ENCODE data around the gene DOCK11.

GRCh38 chrX:118603981-118604380, 108.4 kb downstream of the DOCK11 start:
- TF ChIP-seq ERG (CRISPR knock-in tag; IDR thresholded peaks at IDR 0.05) (no peak), RELA (CRISPR knock-in tag; IDR thresholded peaks at IDR 0.05; ENCODE audit: borderline replicate concordance) (no peak), MLX (CRISPR knock-in tag; IDR thresholded peaks at IDR 0.05) (no peak), ATF3 (CRISPR knock-in tag; conservative IDR thresholded peaks at IDR 0.05) (no peak), NFYB (CRISPR knock-in tag; conservative IDR thresholded peaks at IDR 0.05; ENCODE audit: low read depth) (no peak), ZBTB43 (CRISPR knock-in tag; IDR thresholded peaks at IDR 0.05) (no peak)
- TF ChIP-seq, protein P1, sequence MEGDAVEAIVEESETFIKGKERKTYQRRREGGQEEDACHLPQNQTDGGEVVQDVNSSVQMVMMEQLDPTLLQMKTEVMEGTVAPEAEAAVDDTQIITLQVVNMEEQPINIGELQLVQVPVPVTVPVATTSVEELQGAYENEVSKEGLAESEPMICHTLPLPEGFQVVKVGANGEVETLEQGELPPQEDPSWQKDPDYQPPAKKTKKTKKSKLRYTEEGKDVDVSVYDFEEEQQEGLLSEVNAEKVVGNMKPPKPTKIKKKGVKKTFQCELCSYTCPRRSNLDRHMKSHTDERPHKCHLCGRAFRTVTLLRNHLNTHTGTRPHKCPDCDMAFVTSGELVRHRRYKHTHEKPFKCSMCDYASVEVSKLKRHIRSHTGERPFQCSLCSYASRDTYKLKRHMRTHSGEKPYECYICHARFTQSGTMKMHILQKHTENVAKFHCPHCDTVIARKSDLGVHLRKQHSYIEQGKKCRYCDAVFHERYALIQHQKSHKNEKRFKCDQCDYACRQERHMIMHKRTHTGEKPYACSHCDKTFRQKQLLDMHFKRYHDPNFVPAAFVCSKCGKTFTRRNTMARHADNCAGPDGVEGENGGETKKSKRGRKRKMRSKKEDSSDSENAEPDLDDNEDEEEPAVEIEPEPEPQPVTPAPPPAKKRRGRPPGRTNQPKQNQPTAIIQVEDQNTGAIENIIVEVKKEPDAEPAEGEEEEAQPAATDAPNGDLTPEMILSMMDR (IDR thresholded peaks at IDR 0.05), result peak; percentile 27; the same call in 1 of the 2 replicates
